ENCODE results near the gene GTF3C1. TPM values are rescaled to one million over a fixed set of nuclear protein-coding genes. Genes with fewer than 3 reads are reported as not detected.

GTF3C1 gene
- total RNA-seq, 2 donors from 2014 or later, result 39.8 to 47.7 TPM

- DNase-seq (ENCODE audit: low spot score), result no peak
- intact Hi-C loops (cut with DNase I), result no loop called here
Measured at GRCh38 chr16:27425961-27426360, 123.8 kb downstream of the GTF3C1 start.

DNA sequence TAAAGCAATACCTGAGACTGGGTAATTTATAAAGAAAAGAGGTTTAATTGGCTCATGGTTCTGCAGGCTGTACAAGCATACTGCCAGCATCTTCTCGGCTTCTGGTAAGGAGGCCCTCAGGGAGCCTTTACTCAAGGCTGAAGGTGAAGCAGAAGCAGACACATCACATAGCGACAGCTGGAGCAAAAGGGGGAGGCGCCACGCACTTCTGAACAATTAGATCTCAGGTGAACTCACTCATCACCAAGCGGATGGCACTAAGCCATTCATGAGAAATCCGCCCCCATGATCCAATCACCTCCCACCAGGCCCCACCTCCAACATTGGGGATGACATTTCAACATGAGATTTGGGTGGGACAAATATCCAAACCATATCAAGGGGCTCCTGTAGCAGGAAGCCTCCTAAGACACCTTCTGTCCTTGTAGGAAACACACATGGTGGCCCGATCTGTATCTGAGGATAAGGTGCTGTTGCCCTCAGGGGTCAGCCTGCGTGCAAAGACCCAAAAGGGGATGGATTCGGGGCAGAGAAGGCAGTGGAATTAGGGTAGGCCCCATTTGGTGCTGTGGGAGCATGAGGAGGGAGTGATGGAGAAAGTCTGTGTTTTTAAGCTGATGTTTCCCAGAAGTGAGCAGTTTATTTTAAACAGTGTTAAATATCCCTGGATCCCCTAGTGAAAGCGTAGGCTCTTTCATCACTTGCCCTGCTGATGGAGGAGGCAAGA is 124.8 kb downstream of the GTF3C1 start:
- DNase-seq (ENCODE audit: low spot score), result no peak

GRCh38 chr16:27421961-27422740 is 127.6 kb downstream of the GTF3C1 start:
- intact Hi-C loops (cut with DNase I), result no loop called here

More for the DNA sequence above, 124.8 kb downstream of the GTF3C1 start:
- intact Hi-C loops (cut with DNase I), result no loop called here

GRCh38 chr16:27417047-27417671 is 132.6 kb downstream of the GTF3C1 start:
- no peak for DNase-seq (ENCODE audit: low spot score)
- intact Hi-C loops (cut with DNase I), result no loop called here

More at GRCh38 chr16:27421961-27422740, 127.6 kb downstream of the GTF3C1 start:
- DNase-seq (ENCODE audit: low spot score), result no peak

- intact Hi-C loops (cut with DNase I), result no loop called here
- no peak for DNase-seq (ENCODE audit: low spot score)
Measured at GRCh38 chr16:27414788-27415431, 134.8 kb downstream of the GTF3C1 start.

- no peak for DNase-seq (ENCODE audit: low spot score)
- intact Hi-C loops (cut with DNase I), result no loop called here
Measured at GRCh38 chr16:27413956-27414355, 135.8 kb downstream of the GTF3C1 start.

DNA sequence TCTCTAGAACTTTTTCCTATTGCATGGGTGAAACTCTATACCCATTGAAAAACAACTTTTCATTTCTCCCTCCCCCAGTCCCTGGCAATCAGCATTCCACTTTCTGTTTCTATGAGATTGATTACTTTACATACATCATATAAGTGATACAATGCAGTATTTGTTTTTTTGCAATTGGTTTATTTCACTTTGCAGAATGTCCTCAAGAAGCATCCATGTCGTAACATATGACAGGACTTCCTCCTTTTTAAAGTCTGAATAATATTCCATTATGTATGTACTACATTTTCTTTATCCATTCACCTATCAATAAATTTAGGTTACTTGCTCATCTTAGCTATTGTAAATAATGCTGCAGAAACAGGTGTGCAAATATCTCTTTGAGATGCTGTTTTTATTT is 139.0 kb downstream of the GTF3C1 start:
- intact Hi-C loops (cut with DNase I), result no loop called here
- DNase-seq (ENCODE audit: low spot score), result no peak

Other genes starting within 250 kb of the GTF3C1 start
- 100 to 1,000 TPM in 1 of 2 donors, 10 to 100 TPM in 1; 99.2 to 112 TPM for gene IL4R, start 235.9 kb downstream of the GTF3C1 start, total RNA-seq
- gene IL21R, start 147.7 kb downstream of the GTF3C1 start, total RNA-seq, result under 1 TPM; 0.24 to 0.56 TPM
- gene KATNIP, start 231 bp upstream of the GTF3C1 start, total RNA-seq, result 10 to 100 TPM; 18.2 to 18.3 TPM

Data from posterior vena cava (tissue), 2 donors.